Activated naive CD4-positive, alpha-beta T cell (primary cell): ENCODE results near the gene GSDMA.
"Not testable (repeated sequence)": the region's sequence is repeated elsewhere in the genome, so short reads cannot be mapped to it uniquely, and the experiment has no call there.

Experiments
- DNase-seq, 4 experiments: peaks; one replicate each; lab custom pipeline; 2025; lab: John Stamatoyannopoulos, UW

Gene GSDMA

GRCh38 chr17:39929646-39930407 lies 33.0 kb upstream of the GSDMA start:
- DNase-seq, result no peak

GRCh38 chr17:39933912-39934311 lies 28.9 kb upstream of the GSDMA start:
- no peak for DNase-seq

GRCh38 chr17:39934324-39934723 lies 28.5 kb upstream of the GSDMA start:
- no peak for DNase-seq

- DNase-seq, result no peak
Observed at GRCh38 chr17:39935909-39936308, 26.9 kb upstream of the GSDMA start.

GRCh38 chr17:39937447-39937846 lies 25.4 kb upstream of the GSDMA start:
- no peak for DNase-seq

DNA sequence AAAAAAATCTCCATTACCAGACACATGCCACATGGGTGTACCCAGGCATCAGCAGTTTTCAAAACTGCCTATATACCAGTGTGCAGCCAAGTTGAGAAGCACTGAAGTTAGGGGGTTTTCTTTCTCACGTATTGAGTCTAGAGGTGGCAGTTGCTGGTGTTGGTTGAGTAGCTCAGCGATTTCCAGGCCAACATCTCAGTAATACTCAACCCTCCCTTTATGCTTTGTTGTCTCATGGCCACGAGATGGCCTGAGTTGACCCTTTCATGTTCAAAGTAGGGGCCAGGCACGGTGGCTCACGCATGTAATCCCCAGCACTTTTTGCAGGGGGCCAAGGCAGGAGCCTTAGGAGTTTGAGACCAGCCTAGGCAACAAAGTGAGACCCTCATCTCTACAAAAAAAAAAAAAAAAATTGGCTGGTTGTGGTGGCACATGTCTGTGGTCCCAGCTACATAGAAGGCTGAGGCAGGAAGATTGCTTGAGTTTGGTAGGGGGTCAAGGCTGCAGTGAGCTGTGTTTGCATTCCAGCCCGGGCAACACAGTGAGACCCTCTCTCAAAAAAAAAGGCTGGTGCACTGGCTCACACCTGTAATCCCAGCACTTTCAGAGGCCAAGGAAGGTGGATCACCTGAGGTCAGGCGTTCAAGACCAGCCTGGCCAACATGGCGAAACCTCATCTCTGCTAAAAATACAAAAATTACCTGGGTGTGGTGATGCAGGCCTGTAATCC lies 24.5 kb upstream of the GSDMA start:
- DNase-seq, result no peak

DNA sequence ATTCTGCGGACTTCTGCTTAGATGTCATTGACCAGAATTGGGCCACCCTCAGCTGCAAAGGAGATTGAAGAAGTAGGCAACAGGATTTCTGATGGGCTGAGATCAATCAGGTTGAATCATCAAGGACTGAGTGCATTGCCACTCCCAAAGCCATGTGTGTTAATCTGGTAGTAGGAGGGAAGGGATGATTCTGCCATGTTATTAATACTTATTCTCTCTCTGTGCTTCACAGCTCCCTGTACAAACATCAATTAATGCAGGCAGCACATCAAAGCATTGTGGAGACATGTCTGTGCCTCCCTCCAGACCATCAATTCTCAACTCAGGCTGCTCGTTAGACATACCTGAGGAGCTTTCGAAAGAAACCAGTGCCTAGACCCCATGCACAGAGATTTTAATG lies 23.7 kb upstream of the GSDMA start:
- DNase-seq, result no peak

- no peak for DNase-seq
Observed at GRCh38 chr17:39939588-39940419, 23.0 kb upstream of the GSDMA start.

DNA sequence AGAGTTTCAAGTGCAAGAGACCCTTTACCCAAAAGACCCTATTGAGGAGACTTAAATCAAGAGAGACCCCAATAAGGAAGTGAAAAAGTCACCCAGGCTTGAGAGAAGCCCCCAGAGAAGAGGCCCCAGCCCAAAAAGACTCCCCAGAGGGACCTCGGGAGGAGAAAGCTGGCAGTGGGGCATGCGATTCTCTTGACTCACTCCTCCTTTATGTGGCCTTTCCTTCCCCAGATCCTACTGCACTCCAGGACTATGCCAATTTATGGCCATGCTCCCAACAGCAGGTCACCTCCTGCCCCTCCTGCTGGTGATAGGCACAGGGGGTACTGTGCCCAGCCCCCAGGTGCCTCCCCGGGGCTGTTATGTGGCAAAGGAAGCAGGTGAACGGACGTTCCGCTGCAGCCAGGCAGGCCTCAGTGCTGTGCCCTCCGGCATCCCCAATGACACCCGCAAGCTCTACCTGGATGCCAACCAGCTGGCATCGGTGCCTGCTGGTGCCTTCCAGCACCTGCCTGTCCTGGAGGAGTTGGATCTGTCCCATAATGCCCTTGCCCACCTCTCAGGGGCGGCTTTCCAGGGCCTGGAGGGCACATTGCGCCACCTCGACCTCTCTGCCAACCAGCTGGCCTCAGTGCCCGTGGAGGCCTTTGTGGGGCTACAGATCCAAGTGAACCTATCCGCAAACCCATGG lies 19.0 kb upstream of the GSDMA start:
- DNase-seq, result no peak

DNA sequence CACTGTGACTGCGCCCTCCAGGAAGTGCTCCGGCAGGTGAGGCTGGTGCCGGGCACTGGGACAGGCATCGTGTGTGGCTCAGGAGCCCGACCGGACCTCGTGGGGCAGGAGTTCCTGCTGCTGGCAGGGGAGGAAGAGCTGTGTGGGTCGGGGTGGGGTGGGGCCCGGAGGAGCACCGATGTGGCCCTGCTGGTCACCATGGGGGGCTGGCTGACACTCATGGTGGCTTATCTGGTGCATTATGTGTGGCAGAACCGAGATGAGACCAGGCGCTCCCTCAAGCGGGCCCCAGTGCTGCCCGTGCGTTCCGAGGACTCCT lies 18.5 kb upstream of the GSDMA start:
- DNase-seq, result no peak

DNA sequence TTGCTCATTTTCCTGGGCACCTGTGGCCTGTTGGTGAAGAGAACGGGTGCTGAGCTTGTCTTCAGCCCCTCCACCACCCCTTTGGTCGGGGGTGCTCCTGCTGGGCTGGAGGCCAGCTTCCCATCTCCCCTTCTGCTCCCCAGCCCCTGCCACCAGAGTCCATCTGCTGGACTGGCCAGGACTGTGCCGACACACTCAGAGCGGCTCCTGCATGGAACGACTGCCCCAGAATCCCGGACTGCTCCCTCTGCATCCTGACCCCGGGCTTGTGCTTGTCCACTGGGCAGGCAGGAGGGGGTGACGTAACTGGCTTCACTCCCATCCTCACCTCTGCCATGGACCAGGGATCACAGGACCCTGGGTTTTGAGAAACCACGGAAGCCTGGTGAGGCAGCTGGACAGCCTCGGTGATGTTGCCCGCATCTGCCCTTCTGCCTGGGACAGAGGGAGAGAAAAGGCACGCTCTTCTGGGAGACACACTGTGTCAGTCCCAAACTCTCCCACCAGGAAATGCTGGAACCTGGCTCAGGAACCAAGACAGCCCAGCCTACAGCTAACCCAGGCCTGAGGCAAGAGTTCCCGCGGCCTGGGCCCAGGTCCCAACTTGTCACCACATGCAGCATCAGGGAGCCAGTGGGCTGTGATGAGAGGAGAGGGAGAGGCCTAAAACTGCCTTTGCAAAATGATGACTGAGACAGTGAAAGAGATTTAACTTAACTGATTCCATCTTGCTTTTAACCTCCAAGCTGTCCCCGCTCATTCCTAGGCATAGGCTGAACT lies 16.1 kb upstream of the GSDMA start:
- DNase-seq, result no peak

DNA sequence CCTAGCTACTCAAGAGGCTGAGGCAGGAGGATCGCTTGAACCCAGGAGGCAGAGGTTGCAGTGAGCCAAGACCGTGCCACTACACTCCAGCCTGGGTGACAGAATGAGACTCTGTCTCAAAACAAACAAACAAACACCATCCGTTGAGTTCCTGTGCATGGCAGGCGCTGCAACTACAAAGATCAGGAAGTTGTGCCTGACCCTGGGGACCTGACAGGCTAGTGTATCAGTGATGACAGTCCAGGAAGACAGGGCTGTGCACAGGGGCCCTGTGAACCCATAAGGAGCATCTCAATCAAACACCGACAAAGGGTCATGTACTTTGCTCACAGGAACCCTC lies 14.3 kb upstream of the GSDMA start:
- DNase-seq, result not testable (repeated sequence)

DNA sequence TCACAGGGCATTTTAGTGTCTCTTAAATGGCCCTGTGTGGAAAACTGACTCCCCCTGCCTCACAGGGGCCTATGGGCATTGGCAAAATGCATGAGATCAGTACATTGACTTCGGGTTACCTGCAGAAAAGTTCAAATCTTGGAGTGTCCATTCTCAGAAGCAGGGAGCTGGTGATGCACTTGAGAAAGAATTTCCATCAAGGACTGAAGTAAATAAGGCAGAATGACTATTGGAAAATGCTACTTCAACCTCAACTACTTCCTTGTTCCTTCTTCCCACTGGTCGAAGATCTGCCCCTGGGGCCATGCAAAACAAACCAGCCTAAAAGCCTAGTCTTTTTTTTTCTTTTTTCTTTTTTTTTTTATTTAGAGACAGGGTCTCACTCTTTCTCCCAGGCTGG lies 13.8 kb upstream of the GSDMA start:
- no peak for DNase-seq

- no peak for DNase-seq
Observed at GRCh38 chr17:39950871-39951348, 11.9 kb upstream of the GSDMA start.

DNA sequence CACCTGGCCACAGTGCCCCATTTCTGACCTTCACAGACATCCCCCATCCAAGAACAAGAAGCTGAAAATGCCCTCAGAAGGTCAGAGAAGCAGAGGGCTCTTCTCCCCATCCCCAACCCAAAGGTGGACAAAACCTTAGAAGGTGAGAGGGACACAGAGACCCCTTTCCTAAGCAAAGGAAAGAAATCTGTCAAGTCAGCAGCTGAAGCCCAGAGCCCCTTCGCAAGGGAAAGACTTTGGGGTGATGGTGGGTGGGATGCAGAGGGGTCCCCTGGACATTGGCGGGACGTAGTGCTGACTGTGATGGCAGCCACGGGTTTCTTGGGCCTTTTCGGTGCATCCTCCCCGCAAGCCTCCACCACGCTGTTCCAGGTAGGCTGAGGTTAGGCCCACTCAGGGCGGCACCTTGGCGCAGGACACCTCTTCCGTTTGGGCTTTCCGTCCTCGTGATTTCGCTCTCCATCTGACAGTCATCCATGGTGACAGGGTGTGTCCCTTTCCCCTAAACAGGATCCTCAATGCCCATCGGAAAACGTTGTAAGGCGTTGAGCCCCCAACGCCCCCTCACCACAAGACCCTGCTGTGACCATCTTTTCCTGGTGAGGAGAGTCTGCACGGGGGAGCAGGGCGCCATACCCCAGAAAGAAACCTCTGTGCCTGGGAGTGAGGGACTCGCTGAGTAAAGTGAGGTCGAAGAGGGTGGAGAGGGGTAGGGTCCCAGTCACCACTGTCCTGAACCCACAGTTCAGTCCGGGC lies 10.7 kb upstream of the GSDMA start:
- no peak for DNase-seq

- peak; percentile 67 to 95 (median 82) for DNase-seq
Observed at GRCh38 chr17:39952680-39953470, 9.9 kb upstream of the GSDMA start.

- no peak for DNase-seq
Observed at GRCh38 chr17:39953471-39953888, 9.3 kb upstream of the GSDMA start.

DNA sequence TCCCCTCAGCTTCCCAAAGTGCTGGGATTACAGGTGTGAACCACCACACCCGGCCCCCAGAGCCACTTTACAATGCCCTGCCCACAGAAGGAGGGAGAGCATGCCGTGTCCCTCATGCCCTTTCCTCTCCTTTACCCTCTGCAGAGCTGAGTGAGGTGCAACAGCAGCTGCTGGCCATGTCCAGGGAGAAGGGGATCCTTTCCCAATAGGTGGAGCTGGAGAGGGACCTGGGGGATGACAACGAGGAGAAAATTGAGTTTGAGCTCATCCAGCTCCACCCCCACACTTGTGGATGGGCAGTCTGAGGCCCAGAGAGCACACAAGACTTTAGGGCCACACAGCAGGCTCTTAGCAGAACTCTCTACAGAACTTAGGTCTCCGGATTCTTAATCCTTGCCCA lies 7.9 kb upstream of the GSDMA start:
- DNase-seq, result no peak

DNA sequence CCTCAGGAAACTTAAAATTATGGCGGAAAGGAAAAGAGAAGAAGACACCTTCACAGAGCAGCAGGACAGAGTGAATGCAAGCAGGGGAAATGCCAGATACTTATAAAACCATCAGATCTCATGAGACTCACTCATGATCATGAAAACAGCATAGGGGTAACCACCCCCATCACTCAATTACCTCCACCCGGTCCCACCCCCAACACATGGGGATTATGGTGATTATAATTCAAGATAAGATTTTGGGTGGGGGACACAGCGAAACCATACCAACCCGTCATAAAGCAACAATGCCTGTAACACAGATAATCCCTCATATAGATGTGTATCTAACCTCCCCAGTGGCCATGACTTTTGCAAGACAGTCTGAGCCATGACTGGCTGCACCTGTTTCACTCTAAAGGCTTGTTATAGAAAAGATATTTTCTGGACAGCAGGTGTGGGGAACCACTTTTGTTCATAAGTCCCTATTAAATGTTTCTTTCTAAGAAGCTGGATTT lies 7.0 kb upstream of the GSDMA start:
- no peak for DNase-seq
